LNCAP (cell line): ENCODE results near the gene HOXD1.

Experiments used
- CTCF ChIP-seq: fragments of 450-650 bp; IDR thresholded peaks from 2 replicates; pipeline ENCODE4 v1.5.1; 2017; ENCODE audit warnings: mild to moderate bottlenecking

Gene HOXD1

GRCh38 chr2:176172007-176172894, 16.2 kb upstream of the HOXD1 start:
- no peak for TF ChIP-seq CTCF

GRCh38 chr2:176172895-176173566, 15.4 kb upstream of the HOXD1 start:
- TF ChIP-seq CTCF: no peak

- TF ChIP-seq CTCF: no peak
These were observed 14.7 kb upstream of the HOXD1 start for GRCh38 chr2:176173567-176174381.

- TF ChIP-seq CTCF: no peak
These were observed 14.1 kb upstream of the HOXD1 start for GRCh38 chr2:176174382-176174823.

- TF ChIP-seq CTCF: no peak
These were observed 13.4 kb upstream of the HOXD1 start for GRCh38 chr2:176174824-176175708.

GRCh38 chr2:176175709-176176607, 12.5 kb upstream of the HOXD1 start:
- TF ChIP-seq CTCF: no peak
